GM19239 (cell line): ENCODE results near the gene SEMA6D.

Experiments
- DNase-seq: peaks from one replicate; pipeline ENCODE4 v3.0.0; 2011; ENCODE audit warnings: low spot score; ENCODE audit not compliant: insufficient read length
- FAIRE-seq: peaks from 2 replicates; lab custom pipeline; 2011; peaks lifted over from hg19 to GRCh38; lab: Jason Lieb, UNC

Gene SEMA6D, protein sequence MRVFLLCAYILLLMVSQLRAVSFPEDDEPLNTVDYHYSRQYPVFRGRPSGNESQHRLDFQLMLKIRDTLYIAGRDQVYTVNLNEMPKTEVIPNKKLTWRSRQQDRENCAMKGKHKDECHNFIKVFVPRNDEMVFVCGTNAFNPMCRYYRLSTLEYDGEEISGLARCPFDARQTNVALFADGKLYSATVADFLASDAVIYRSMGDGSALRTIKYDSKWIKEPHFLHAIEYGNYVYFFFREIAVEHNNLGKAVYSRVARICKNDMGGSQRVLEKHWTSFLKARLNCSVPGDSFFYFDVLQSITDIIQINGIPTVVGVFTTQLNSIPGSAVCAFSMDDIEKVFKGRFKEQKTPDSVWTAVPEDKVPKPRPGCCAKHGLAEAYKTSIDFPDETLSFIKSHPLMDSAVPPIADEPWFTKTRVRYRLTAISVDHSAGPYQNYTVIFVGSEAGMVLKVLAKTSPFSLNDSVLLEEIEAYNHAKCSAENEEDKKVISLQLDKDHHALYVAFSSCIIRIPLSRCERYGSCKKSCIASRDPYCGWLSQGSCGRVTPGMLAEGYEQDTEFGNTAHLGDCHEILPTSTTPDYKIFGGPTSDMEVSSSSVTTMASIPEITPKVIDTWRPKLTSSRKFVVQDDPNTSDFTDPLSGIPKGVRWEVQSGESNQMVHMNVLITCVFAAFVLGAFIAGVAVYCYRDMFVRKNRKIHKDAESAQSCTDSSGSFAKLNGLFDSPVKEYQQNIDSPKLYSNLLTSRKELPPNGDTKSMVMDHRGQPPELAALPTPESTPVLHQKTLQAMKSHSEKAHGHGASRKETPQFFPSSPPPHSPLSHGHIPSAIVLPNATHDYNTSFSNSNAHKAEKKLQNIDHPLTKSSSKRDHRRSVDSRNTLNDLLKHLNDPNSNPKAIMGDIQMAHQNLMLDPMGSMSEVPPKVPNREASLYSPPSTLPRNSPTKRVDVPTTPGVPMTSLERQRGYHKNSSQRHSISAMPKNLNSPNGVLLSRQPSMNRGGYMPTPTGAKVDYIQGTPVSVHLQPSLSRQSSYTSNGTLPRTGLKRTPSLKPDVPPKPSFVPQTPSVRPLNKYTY

DNA sequence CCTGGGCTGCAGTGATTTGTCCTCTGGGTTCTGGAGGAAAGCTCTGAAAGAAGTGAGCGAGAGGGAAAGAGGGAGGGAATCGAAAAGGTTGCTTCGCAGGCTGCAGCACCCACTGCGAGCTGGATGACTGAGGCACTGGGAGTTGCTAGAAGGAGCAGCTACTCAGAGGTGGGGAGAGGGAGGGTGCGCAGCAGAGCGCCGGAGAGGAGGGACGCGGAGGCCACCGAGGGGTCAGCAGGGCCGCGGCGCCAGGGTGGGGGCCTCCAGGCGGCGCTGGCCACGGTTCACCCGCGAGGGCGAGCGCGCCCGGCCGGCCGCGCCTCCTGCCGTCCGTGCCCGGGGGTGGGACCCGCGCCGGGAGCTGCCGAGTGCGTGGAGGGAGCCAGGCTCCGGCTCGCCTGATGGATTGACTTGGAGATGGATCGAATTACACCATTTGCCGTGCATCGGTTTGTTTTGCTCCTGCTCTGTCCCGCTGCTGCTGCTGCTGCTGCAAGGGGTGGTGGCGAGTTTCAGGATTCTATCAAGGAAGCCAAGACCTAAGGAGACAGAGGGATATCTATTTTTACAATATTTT lies at the start of gene SEMA6D:
TSS of gene SEMA6D (plus strand) at position 470 of the 577 bp plus-strand sequence. CDS start 42,294 bp downstream, outside the sequence.
- FAIRE-seq = no peak
- DNase-seq = no peak

DNA sequence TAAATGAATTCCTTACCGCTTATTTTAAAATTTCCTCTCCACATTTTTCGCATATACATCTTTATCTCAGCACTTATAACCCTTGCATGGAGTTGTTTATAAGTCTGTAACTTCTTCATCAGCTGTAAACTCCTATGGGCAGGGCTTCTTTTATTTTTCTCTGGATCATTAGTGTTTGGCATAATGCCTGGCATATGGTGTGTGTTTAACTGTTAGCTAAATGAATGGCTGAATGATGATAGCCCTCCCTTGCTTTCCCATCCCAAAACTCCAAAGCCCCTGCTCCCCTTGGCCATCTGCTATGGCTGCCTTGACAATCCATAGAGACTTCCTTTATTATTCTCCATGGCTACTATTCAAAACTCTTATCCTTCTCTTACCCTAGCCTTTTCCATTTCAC lies 48.1 kb upstream of the SEMA6D start:
- FAIRE-seq (no peak), DNase-seq (no peak)

DNA sequence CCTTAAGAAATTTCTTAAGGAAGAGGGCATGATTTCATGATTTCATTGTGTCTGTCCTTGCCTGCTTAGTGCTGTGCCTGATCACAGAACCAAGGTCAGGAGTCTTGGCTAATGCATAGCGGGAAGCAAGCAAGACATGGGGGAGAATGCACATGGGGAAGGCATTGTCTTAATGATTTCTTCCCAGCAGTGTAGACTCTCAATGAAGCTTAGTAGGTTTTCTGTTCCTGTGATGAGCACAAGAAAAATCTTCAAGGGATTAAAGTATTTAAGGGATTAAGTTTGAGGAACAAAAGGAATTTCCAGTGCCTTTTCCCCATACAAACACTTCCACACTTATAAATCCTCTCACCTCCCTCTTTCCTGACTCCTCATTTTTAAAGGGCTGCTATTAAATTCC lies 46.9 kb upstream of the SEMA6D start:
- no peak for DNase-seq
- no peak for FAIRE-seq

DNA sequence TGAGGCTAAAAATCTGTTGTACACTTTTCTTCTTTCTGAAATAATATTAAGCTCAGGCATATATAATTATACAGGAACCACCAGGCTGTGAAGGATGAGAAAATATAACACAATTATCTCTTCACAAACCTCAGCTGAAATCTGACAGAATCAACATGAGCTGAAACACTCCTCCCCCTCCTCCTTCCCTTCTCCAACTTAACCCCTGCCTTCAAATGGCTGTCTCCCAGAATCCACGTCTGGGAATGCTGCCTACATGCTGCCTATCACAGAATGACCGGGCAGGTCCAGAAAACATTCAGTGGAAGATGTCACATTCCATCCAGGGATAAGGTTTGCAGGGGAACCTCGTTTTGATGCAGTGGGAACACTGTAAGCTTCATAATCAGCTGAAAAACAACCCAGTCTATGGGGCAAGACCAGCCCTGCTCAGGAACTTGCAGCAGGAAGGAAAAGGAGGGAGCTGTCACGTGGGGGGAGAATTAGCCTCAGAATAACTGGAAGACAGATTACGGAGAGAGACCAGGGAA lies 44.0 kb upstream of the SEMA6D start:
- DNase-seq (no peak), FAIRE-seq (no peak)

DNA sequence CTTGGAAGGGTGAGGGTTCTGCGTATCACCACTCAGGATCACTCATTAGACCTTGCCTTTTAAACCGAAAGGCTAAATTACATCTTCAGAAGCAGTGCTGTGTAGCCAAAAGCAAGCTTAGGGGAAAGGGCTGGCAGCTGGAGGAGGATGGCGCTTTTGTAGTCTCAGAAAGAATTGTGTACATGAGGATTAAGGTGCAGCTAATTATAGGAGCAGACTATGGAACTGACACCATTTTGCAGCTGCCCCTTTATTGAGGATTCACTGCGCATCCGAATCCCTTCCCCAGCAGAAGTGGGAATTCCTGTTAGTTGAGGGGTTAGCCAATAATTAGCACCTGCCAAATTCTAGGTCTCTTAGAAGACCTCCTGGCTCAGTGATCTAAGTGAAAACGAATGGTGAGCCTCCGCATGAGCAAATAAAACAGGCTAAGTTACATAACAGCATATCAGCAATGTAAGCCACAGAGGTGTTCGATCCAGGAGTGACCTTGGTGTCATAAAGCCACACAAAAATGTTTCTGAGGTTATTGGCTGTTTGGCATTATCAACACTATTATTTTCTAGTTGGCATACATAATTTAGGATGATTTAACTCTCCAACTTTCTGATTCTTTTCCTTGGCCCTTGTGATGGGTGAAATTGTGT lies 42.6 kb upstream of the SEMA6D start:
- FAIRE-seq (no peak), DNase-seq (no peak)

DNA sequence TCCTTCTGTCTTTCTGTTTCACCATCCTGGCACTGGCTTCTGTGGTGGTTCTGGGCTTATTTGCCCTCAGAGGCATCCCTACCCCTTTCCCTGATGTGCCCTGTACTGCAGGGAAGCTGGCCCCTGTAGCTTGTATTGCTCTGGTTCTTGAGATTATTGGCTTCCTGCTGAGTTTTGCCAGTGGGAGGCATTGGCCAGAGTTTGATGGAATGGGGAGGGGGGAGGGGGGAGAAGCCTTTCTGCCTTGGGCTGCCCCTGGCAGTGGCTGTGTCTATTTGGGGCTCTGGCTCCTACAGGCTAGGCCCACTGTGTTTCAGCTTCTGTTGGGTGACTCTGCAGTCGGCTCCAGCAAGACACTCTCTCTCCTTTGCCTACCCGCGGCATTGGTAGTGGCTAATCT lies 41.6 kb upstream of the SEMA6D start:
- no peak for FAIRE-seq

DNA sequence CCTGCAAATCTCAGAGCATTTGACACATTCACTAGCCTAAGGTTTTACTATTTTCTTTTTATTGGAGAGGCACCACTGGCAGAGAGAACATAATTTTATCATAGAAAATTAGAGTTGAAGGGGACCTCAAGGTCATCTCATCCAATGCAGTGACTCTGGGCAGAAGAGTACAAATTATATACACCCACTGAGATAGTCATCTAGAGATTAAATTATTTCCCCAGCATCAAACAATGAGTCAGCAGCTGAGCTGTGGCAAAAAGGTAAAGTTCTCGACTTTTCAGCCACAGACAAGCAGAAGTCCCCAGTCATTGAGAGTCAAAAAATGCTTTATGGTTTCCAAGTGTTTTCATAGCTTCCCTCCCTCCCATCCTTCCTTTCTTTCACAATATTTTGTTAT lies 39.3 kb upstream of the SEMA6D start:
- FAIRE-seq (no peak), DNase-seq (no peak)

More for the DNA sequence above, 41.6 kb upstream of the SEMA6D start:
- no peak for DNase-seq

DNA sequence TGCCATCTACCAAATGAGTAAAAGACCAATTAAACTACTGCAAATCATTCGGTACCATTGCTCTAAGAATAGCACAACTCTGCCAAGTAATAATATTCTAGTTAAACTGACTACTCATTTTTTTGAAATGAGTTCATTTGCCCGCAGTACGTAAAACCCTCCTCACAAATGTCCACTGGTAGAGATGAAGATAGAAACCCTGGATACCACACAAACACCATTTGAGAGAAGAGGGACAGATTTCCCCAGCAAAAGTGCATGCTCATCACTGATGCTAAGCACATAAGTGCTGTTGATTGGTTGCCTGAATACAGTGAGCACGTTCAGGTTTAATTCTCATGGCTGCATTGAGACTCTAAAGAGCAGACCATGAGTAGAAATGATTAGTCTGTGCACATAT lies 34.6 kb upstream of the SEMA6D start:
- FAIRE-seq = no peak
- no peak for DNase-seq

DNA sequence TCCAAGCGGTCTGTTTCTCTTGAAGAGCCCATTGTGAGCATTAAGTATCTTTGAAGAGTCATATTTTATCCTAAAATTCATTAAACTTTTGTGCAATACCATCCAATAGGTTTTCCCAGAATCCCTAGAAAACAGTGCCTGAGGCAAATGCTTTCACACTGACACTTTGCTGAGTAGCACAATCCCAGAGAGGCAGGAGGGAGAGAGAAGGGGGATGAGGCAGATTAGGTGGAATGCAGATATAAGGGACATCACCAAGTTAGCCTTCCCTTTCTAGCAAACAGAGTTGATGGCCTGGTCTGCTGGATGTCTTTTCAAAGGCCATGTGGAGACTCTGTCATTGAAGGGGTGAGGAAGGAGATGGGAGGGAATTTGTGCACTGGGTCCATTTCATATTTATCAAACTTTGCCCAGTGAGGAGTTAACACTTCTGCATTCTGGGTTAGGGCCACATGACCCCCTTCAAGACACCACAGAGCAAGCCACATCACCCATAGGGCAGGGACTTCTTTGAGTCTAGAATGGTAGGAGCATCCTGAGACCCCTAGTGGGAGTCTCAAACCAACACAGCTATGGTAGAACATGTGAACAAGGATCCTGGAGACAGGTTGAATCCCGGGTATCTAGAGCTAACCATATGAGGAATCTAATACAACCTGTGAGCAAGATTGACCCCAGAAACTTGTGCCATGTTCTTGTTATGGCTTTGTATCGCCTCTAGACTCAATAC lies 32.0 kb upstream of the SEMA6D start:
- FAIRE-seq (no peak), DNase-seq (no peak)

DNA sequence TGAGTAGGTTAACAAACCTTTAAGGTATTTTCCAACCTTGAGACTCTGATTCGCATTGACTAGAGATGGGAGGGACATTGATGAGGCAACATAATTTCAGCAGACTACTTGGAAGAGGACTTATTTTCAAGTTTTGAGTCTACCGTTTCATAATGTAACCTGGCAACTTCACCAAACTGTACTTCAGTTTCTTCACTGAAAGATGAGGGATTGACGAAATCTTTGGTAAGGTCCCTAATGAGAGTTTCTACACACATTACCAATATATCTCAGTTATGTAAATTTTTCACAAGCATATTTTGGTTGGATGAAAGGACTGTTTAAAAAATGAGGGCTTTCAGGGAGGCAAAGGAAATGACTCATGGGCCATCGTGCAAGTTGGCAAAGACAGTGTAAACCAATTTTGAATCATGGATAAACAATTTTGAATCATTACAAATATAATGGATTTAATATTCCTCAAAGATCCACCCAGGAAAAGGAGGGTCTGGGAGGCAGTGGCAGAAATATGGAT lies 28.7 kb upstream of the SEMA6D start:
- DNase-seq (no peak), FAIRE-seq (no peak)

DNA sequence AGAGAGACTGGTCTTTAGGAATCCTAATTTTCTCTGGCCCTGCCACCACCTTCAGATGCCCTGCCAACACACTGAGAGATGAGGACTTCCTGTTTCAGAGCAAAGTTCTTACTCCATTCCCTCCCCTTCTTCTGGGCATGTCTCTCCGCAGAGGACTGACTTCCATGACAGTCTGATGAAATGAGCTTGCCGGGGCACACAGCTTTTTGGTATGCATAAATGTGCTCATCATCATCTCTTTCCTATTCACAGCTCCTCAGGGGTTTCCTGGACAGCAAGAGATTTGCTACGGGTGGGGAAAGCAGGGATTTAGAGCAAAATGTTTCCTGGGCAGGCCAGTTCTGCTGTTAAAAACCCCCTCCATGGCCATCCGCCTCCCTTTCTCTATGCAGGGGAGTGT lies 27.6 kb upstream of the SEMA6D start:
- FAIRE-seq (no peak), DNase-seq (no peak)

DNA sequence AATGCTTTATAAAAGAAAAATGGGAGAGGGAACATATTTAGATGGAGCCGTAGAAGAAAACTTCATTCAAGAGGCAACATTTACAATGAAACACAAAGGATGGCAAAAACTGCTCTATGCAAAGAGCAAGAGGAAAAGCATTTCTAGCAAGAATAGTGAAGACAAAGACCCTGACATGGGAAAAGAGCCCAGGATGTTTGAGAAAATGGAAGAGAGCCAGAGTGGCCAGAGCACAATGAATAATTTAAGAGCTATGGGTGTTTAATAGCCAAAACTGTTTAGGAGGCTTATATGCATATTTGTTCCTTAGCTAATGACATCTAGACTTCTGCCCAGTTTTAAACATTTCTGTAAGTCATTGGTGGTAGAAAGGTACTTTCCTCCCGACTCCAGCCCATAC lies 25.4 kb upstream of the SEMA6D start:
- DNase-seq = no peak
- no peak for FAIRE-seq

DNA sequence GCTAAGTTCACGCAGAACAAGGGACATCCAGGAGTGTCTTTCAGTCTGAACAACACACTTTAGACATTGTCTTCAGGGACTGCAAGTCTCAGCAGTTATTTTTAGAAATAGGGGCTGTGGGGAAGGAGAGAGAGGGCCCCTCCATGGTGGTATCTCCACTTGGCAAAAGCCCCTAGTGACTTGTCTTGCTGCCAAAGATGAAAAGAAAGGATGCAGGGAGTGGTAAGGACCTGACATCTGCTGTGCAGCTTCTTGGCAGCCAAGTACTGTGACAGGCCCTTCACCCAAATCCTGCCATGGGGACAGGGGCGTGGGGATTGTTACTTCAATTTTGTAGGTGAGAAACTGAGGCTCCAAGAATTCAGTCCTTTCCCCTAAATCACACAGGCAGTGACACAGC lies 21.0 kb upstream of the SEMA6D start:
- FAIRE-seq = no peak

DNA sequence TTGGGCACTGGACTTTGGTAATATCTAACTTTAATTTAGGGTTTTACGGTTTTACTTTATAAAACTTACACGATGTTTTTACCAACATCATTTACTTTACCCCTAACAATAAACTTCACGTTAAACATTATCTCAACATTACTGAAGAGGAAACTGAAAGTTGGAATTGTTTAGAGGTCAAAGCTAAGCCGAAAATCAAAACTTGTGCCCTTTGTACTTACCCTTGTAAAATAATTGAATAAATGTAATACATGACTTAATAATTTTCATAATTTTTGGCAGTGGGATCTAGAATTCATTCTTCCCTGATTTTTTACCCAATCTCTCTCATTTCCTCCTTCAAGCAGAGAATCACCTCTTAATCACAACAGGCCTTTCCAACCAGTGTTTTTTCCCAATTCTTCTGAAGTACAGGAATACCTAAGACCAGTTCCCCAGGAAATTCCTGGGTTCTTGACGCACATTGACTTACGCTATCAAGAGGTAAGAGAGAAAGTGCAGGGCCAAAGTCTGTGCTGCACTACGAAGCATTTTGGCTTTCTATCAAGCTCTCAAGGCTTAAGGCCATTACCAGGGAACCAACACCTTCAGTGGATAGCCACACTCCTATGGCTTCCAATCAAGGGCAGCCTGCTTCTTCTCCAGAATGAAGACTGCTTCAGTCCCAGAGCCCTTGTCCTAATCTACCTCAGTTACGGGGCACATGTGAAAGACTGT lies 11.9 kb upstream of the SEMA6D start:
- DNase-seq (no peak), FAIRE-seq (no peak)

More for the DNA sequence above, 21.0 kb upstream of the SEMA6D start:
- no peak for DNase-seq

DNA sequence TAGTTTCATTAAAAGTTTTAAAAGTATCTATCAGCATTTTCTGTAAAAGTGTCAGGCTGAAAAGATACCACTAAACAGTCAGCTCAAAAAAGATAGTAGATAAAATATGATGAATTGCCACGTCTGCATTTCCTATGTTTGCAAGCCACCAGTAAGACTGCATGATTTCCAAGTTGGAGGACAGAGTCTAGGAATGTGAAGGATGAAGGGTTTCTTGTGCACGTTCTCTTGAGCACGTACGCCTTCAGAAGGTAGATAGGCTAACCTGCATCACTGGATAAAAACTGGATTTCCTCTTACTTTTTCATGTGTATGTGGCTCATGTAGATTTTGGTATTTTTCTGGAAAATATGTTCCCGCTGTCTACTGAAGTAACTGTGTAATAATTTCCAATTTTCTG lies 9.9 kb upstream of the SEMA6D start:
- DNase-seq = no peak
- FAIRE-seq = no peak

DNA sequence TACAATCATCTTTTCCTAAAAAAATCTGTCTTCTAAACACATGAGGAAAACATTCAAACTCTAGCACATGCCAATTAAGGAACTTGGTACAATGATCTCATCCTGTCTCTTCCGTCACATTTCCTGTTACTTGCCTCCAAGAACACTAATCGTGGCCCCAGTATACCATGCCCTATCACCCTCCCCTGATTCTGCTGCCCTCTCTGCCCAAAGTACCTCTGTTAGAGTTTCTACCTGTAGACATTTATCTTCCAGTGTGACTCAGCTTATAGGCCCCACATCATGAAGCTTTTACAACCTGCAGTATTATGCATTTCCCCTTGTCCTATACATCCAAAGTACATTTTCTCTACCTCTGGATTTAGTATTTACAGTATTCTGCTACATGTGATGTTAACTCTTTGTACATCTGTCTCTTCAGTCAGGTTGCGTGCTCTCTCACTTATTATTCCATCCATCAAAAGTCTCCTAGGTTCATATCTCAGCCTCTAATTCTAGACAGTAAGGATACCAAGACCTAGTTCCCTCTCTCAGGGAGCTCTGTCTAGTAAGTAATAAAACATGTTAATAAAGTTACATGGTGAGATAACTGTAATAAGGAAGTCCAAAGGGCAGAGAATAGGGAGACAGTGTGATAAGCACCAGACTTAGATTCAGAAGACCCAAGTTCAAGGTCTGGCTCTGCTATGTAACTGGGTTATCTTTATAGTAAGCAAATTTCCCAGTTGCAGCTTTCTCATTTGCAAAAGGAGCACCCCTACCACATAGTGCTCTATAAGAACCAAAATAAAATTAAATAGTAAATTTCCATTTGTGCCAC lies 8.9 kb upstream of the SEMA6D start:
- no peak for DNase-seq
- FAIRE-seq = no peak

DNA sequence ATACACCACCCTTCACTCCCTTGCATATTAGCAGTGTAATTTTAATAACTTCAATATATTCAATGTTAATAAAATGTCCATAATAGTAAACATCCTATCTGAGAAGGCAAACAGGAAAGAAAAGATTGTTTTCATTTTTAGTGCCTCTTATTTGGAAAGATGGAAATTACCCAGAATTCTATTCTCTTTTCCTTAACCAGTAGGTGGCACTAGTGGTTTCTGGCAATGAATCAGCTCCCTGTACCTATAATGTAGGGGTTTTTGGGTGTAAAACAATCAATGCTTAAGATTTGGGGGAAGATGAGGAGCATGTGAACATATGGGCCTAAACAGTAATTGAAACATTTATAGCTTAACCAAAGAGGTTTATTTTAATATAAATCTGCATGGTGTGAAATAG lies 5.7 kb upstream of the SEMA6D start:
- DNase-seq (no peak), FAIRE-seq (no peak)

DNA sequence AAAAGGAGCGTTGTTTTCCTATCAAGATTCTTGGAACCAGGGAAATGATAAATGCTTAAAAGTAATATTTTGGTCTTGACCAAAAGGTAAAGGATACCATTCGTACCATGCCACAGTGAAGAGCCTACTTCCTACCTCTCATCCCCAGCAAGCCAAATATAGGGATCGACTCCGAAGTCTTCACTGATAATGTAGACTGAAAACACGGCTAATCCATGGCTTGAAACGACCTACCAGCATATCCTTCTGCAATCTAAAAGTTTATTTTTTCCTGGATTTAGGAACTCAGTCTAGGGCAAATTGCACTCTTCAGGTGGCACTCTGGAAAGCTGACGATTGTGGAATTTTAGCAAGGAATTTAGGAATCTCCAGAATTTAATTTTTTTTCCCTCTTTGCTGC lies 1.9 kb upstream of the SEMA6D start:
- DNase-seq = no peak
- no peak for FAIRE-seq
